ENCODE results near the gene COL28A1.

DNA sequence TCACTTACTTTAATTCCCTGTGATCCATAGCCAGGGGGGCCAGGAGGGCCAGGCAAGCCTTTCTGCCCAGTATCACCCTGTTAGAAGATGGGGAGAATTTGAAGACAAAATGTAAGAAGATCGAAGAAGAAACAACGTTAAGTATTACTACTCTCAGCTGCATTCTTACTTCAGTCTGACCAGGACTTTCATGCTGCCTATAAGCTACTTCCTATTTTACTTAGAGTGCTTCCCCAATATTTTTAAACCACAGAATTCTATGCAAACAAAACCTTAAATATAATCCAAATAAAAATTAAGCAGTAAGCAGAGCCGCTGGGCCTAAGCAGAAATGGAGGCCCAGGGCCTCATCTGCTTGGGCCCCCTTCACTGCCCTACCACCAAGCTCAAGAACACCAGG is 117.8 kb downstream of the COL28A1 start:
- TF ChIP-seq CEBPB (IDR thresholded peaks at IDR 0.05; ENCODE audit: borderline replicate concordance, low read depth, low read length) (no peak), SMC3 (IDR thresholded peaks at IDR 0.05; ENCODE audit: low read length) (no peak)
- TF ChIP-seq, protein P1, sequence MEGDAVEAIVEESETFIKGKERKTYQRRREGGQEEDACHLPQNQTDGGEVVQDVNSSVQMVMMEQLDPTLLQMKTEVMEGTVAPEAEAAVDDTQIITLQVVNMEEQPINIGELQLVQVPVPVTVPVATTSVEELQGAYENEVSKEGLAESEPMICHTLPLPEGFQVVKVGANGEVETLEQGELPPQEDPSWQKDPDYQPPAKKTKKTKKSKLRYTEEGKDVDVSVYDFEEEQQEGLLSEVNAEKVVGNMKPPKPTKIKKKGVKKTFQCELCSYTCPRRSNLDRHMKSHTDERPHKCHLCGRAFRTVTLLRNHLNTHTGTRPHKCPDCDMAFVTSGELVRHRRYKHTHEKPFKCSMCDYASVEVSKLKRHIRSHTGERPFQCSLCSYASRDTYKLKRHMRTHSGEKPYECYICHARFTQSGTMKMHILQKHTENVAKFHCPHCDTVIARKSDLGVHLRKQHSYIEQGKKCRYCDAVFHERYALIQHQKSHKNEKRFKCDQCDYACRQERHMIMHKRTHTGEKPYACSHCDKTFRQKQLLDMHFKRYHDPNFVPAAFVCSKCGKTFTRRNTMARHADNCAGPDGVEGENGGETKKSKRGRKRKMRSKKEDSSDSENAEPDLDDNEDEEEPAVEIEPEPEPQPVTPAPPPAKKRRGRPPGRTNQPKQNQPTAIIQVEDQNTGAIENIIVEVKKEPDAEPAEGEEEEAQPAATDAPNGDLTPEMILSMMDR (CRISPR knock-in tag; IDR thresholded peaks at IDR 0.05): no peak
- TF ChIP-seq, protein P2, sequence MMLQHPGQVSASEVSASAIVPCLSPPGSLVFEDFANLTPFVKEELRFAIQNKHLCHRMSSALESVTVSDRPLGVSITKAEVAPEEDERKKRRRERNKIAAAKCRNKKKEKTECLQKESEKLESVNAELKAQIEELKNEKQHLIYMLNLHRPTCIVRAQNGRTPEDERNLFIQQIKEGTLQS (CRISPR knock-in tag; IDR thresholded peaks at IDR 0.05): no peak
- TF ChIP-seq, protein P3, sequence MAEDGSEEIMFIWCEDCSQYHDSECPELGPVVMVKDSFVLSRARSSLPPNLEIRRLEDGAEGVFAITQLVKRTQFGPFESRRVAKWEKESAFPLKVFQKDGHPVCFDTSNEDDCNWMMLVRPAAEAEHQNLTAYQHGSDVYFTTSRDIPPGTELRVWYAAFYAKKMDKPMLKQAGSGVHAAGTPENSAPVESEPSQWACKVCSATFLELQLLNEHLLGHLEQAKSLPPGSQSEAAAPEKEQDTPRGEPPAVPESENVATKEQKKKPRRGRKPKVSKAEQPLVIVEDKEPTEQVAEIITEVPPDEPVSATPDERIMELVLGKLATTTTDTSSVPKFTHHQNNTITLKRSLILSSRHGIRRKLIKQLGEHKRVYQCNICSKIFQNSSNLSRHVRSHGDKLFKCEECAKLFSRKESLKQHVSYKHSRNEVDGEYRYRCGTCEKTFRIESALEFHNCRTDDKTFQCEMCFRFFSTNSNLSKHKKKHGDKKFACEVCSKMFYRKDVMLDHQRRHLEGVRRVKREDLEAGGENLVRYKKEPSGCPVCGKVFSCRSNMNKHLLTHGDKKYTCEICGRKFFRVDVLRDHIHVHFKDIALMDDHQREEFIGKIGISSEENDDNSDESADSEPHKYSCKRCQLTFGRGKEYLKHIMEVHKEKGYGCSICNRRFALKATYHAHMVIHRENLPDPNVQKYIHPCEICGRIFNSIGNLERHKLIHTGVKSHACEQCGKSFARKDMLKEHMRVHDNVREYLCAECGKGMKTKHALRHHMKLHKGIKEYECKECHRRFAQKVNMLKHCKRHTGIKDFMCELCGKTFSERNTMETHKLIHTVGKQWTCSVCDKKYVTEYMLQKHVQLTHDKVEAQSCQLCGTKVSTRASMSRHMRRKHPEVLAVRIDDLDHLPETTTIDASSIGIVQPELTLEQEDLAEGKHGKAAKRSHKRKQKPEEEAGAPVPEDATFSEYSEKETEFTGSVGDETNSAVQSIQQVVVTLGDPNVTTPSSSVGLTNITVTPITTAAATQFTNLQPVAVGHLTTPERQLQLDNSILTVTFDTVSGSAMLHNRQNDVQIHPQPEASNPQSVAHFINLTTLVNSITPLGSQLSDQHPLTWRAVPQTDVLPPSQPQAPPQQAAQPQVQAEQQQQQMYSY (CRISPR knock-in tag; IDR thresholded peaks at IDR 0.05): no peak

Measured in HepG2 (cell line).